Measurements from ENCODE around the gene NRXN3.

DNA sequence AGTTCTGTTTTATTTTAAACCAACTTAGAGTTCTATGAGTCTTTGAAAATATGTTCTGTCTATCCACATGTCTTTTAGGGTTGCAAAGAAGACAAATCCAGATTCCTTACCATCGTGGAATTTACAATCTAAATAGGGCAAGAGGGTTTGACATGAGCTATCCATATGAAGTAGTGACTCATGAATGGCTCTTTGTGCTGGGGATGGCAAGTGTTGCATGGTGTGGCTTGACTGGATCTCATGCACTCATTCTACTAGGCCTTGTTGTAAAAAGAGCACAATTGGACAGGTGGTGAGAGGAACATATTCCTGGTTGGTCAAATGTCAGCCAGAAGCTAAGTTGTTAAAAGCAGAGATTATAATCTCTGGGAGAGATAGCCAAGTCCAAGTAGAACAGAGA lies 1532.0 kb downstream of the NRXN3 start:
- TF ChIP-seq, protein P1, sequence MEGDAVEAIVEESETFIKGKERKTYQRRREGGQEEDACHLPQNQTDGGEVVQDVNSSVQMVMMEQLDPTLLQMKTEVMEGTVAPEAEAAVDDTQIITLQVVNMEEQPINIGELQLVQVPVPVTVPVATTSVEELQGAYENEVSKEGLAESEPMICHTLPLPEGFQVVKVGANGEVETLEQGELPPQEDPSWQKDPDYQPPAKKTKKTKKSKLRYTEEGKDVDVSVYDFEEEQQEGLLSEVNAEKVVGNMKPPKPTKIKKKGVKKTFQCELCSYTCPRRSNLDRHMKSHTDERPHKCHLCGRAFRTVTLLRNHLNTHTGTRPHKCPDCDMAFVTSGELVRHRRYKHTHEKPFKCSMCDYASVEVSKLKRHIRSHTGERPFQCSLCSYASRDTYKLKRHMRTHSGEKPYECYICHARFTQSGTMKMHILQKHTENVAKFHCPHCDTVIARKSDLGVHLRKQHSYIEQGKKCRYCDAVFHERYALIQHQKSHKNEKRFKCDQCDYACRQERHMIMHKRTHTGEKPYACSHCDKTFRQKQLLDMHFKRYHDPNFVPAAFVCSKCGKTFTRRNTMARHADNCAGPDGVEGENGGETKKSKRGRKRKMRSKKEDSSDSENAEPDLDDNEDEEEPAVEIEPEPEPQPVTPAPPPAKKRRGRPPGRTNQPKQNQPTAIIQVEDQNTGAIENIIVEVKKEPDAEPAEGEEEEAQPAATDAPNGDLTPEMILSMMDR (IDR thresholded peaks at IDR 0.05), result no peak
- TF ChIP-seq POLR2A (IDR thresholded peaks at IDR 0.05) (no peak), EP300 (IDR thresholded peaks at IDR 0.05; ENCODE audit: low read depth) (no peak), POLR2AphosphoS5 (IDR thresholded peaks at IDR 0.05) (no peak)
